HFFc6 (cell line): Measurements from ENCODE around the gene P3R3URF. TPM values are rescaled to one million over a fixed set of nuclear protein-coding genes. Genes with fewer than 3 reads are reported as not detected.

Experiments
- DNase-seq: peaks from one replicate; pipeline ENCODE4 v3.0.0-alpha.2; 2018
- H3K27ac Mint-ChIP-seq: 2 replicates; pipeline ENCODE4 v1.8.0; 2020; ENCODE audit warnings: mild to moderate bottlenecking, mixed read lengths
- H3K27me3 Mint-ChIP-seq: 2 replicates; pipeline ENCODE4 v1.8.0; 2021; ENCODE audit warnings: mild to moderate bottlenecking, moderate library complexity, mixed read lengths; ENCODE audit not compliant: insufficient read depth
- H3K36me3 Mint-ChIP-seq: 2 replicates; pipeline ENCODE4 v1.8.0; 2021; ENCODE audit warnings: low read depth, mixed read lengths
- H3K4me1 Mint-ChIP-seq: 2 replicates; pipeline ENCODE4 v1.8.0; 2020; ENCODE audit warnings: low read depth, mixed read lengths
- H3K4me3 Mint-ChIP-seq: 2 replicates; pipeline ENCODE4 v1.8.0; 2020; ENCODE audit warnings: mild to moderate bottlenecking, moderate library complexity, mixed read lengths
- H3K9me3 Mint-ChIP-seq: 2 replicates; pipeline ENCODE4 v1.8.0; 2020; ENCODE audit warnings: mild to moderate bottlenecking, mixed read lengths
- CTCF ChIP-seq: fragments of 200-600 bp; sonication (generic); IDR thresholded peaks from 2 replicates; pipeline ENCODE4 v1.5.0; 2021; ENCODE audit warnings: antibody characterized with exemption, mild to moderate bottlenecking
- total RNA-seq, 6 experiments: library from RNA; stranded (reverse); fragmentation: NEBNext Ultra II Directional; extraction: Animal tissue kit (Norgen Biotek cat#: 25700); gene quantifications; 2 replicates in 1 of 6; 3 replicates in 5 of 6; pipeline ENCODE4 v1.2.3, GENCODE V29; 2021

P3R3URF gene
- total RNA-seq, 6 experiments from 2014 or later: not detected

- Mint-ChIP-seq H3K9me3 (no peaks in the 10 kb centered on the region), H3K4me1 (no peaks in the 10 kb centered on the region), H3K27ac (no peak overlapping the region), H3K27me3 (peaks cover 8% of the 10 kb centered on the region), H3K36me3 (no peaks in the 10 kb centered on the region), H3K4me3 (no peak overlapping the region)
- TF ChIP-seq CTCF: no peak
- no peak for DNase-seq
These were observed 16.1 kb downstream of the P3R3URF start for GRCh38 chr1:46160212-46160611.

GRCh38 chr1:46159516-46159915 lies 16.8 kb downstream of the P3R3URF start:
- H3K4me3 Mint-ChIP-seq: no peak overlapping the region
- no peaks in the 10 kb centered on the region for H3K36me3 Mint-ChIP-seq
- H3K27me3 Mint-ChIP-seq: peaks cover 4% of the 10 kb centered on the region
- no peak for DNase-seq
- no peaks in the 10 kb centered on the region for H3K9me3 Mint-ChIP-seq
- no peak for TF ChIP-seq CTCF
- H3K27ac Mint-ChIP-seq: no peak overlapping the region
- no peaks in the 10 kb centered on the region for H3K4me1 Mint-ChIP-seq

- no peak overlapping the region for H3K27ac Mint-ChIP-seq
- H3K36me3 Mint-ChIP-seq: no peaks in the 10 kb centered on the region
- no peaks in the 10 kb centered on the region for H3K9me3 Mint-ChIP-seq
- peaks cover 5% of the 10 kb centered on the region for H3K4me1 Mint-ChIP-seq
- H3K27me3 Mint-ChIP-seq: peaks cover 2% of the 10 kb centered on the region
- no peak overlapping the region for H3K4me3 Mint-ChIP-seq
- DNase-seq: no peak
- TF ChIP-seq CTCF: no peak
These were observed 17.7 kb downstream of the P3R3URF start for GRCh38 chr1:46158312-46159281.

GRCh38 chr1:46157916-46158311 lies 18.4 kb downstream of the P3R3URF start:
- no peak for DNase-seq
- H3K9me3 Mint-ChIP-seq: no peaks in the 10 kb centered on the region
- peaks cover 2% of the 10 kb centered on the region; the same call in 1 of the 2 replicates for H3K27me3 Mint-ChIP-seq
- no peak overlapping the region for H3K27ac Mint-ChIP-seq
- no peak overlapping the region for H3K4me3 Mint-ChIP-seq
- no peak for TF ChIP-seq CTCF
- H3K4me1 Mint-ChIP-seq: peaks cover 9% of the 10 kb centered on the region
- H3K36me3 Mint-ChIP-seq: no peaks in the 10 kb centered on the region

- peaks cover 28% of the 10 kb centered on the region for H3K4me1 Mint-ChIP-seq
- no peak overlapping the region for H3K4me3 Mint-ChIP-seq
- TF ChIP-seq CTCF: no peak
- no peaks in the 10 kb centered on the region for H3K36me3 Mint-ChIP-seq
- 0 out of 2 replicates have a peak, but pooled peaks cover 2% of the 10 kb centered on the region for H3K27me3 Mint-ChIP-seq
- H3K9me3 Mint-ChIP-seq: no peaks in the 10 kb centered on the region
- H3K27ac Mint-ChIP-seq: no peak overlapping the region; the same call in 1 of the 2 replicates
- DNase-seq: no peak
These were observed 22.6 kb downstream of the P3R3URF start for GRCh38 chr1:46153732-46154131.
